WERI-Rb-1 (cell line): Measurements from ENCODE around the gene SLC2A9.

Experiments
- DNase-seq: peaks from one replicate; pipeline ENCODE4 v3.0.0-alpha.2; 2020
- H3K27ac ChIP-seq: fragments of 250-450 bp; sonication (Bioruptor Pico); 2 replicates; pipeline ENCODE4 v1.5.1; 2020; ENCODE audit warnings: mild to moderate bottlenecking, moderate library complexity
- H3K27me3 ChIP-seq: fragments of 250-450 bp; sonication (Bioruptor Pico); 2 replicates; pipeline ENCODE4 v1.5.1; 2021; ENCODE audit warnings: mild to moderate bottlenecking, low read depth, moderate library complexity; ENCODE audit not compliant: insufficient read depth, severe bottlenecking
- H3K36me3 ChIP-seq: fragments of 250-450 bp; sonication (Bioruptor Pico); 2 replicates; pipeline ENCODE4 v1.5.1; 2020; ENCODE audit warnings: mild to moderate bottlenecking, moderate library complexity
- H3K4me3 ChIP-seq: 2 replicates; pipeline ENCODE4 v1.5.1; 2011; ENCODE audit warnings: low read depth, mild to moderate bottlenecking, control low read depth, low read length
- H3K9me3 ChIP-seq: fragments of 250-450 bp; sonication (Bioruptor Pico); 2 replicates; pipeline ENCODE4 v1.5.1; 2021; ENCODE audit warnings: mild to moderate bottlenecking, moderate library complexity; ENCODE audit not compliant: severe bottlenecking
- TF ChIP-seq, protein P1 (sequence below): IDR thresholded peaks from 2 replicates; pipeline ENCODE4 v1.5.1; 2011; ENCODE audit warnings: low read depth, mild to moderate bottlenecking, control low read depth, inconsistent platforms, low read length

SLC2A9 gene

DNA sequence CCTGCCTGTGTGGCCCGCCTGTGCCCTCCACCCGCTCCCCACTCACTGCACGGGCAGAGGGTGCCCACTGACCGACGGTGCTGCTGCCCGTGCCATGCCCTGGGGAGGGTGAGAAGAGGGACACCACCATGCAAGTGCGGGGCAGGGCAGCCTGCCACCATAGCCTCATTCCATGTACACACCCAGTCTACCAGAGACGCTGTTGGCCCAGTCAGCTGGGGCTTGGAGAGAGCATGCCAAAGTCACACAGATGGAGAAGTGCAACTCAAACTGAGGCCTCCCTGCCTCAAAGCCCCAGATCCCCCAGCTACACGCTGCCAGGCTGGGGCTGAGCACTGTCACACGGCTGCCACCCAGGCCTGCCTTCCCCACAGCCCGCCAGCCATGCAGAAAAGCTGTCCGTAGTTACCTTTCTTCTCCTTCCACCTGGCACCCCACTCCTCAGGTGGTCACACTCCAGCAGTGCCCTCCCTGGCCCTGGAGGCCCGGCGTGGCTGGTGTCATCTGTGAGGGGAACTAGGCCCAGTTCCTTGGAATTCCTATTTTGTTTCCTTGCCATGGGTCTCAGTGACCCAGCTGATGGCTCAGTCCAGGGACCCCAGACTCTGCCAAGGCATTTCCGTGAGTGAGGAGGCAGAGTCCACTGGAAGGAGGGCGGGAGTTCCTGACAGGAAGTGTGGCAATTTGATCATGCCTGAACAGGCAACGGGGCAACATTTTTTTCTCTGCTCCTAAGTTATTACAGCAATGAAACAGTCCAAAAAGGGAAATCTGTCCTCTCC is at the start of gene SLC2A9:
Gene SLC2A9, minus strand, starts transcription at position 627 of the 782 bp plus-strand sequence. Its CDS starts 68 bp downstream, at position 559.
- no peak within 1 kb of the TSS for H3K4me3 ChIP-seq
- no peak for DNase-seq
- no peak within 1 kb of the TSS for H3K27ac ChIP-seq
- TF ChIP-seq, protein P1, sequence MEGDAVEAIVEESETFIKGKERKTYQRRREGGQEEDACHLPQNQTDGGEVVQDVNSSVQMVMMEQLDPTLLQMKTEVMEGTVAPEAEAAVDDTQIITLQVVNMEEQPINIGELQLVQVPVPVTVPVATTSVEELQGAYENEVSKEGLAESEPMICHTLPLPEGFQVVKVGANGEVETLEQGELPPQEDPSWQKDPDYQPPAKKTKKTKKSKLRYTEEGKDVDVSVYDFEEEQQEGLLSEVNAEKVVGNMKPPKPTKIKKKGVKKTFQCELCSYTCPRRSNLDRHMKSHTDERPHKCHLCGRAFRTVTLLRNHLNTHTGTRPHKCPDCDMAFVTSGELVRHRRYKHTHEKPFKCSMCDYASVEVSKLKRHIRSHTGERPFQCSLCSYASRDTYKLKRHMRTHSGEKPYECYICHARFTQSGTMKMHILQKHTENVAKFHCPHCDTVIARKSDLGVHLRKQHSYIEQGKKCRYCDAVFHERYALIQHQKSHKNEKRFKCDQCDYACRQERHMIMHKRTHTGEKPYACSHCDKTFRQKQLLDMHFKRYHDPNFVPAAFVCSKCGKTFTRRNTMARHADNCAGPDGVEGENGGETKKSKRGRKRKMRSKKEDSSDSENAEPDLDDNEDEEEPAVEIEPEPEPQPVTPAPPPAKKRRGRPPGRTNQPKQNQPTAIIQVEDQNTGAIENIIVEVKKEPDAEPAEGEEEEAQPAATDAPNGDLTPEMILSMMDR, result no peak
- no peaks in the 10 kb centered on the region for H3K36me3 ChIP-seq
- no peaks in the 10 kb centered on the region for H3K27me3 ChIP-seq
- no peaks in the 10 kb centered on the region for H3K9me3 ChIP-seq

DNA sequence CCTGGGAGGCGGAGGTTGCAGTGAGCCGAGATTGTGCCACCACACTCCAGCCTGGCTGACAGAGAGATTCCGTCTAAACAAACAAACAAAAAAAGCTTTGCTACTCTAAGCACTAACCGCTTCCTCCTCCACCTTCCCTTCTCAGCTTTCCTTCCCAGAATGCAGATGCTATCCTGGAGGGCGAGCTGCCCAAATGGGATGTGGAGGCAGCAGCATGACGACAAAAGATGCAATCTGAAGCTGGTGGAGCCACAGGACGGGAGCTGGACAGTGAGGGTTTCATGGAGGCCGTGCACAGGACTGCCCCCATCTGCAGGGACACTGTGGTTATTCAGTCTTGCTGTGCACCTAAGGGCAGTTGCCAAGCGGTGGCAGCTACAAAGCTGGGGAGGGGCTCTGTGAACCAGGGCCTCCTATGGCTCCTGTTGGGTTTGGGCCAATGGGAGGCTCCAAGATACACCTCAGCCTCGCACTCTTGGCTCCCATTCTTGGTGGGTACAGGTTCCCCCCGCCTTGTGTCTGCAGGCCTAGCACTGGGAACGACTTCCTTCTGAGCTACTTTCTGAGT is 47.9 kb upstream of the SLC2A9 start:
- DNase-seq, result no peak
- Histone ChIP-seq H3K4me3 (no peak overlapping the region), H3K27ac (no peak overlapping the region), H3K9me3 (no peaks in the 10 kb centered on the region), H3K36me3 (peaks cover 9% of the 10 kb centered on the region), H3K27me3 (no peaks in the 10 kb centered on the region)
- TF ChIP-seq, protein P1, result no peak

DNA sequence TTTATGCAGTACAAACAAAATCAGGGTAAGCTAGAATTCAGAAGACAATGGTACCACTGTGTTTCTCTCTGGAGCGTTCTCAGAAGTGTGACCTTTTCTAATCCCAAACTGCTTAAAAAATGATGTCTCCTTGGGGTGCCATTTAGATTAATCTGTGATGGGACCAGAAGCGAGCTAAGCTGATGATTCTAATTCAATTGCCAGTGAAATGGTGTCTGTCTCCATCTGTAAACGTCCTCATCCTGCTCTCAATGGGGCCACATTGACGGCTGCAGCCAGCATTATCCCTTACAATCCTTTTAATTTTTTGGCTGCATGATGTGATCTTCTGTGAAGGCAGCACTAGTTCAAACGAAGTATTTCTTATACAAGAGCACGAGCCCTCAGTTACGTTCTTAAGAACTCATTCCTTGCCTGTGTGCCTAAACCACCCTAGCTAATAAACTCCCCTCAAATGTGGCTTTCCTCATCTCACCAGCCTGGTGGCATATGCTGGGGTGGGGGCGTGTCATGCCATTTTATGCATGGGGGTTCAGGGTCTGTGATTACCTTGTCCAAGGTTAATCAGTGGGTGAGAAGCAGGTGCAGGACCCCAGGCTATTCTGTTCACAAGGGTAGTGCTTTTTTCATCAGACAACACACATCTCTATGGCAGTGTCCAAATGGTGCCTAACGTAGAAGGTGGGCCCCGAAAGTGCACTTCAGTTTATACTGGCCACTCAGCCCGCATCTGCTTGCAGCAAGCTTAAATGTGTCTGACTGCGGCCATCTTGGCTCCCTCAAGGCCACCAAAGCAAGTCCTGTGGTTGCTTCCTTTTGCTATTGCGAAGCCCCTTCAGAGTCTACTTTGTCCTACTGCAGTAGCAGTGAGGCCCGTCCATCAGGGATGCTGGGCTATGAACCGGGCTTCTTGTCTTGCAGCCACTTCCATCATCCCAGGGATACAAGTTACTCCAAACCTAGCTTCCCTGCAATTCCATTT is 45.7 kb upstream of the SLC2A9 start:
- DNase-seq, result peak; percentile 52
- Histone ChIP-seq H3K9me3 (no peaks in the 10 kb centered on the region), H3K27ac (peak overlapping the region; percentile 51), H3K4me3 (no peak overlapping the region), H3K36me3 (no peaks in the 10 kb centered on the region; the same call in 1 of the 2 replicates), H3K27me3 (no peaks in the 10 kb centered on the region)
- TF ChIP-seq, protein P1, result no peak

DNA sequence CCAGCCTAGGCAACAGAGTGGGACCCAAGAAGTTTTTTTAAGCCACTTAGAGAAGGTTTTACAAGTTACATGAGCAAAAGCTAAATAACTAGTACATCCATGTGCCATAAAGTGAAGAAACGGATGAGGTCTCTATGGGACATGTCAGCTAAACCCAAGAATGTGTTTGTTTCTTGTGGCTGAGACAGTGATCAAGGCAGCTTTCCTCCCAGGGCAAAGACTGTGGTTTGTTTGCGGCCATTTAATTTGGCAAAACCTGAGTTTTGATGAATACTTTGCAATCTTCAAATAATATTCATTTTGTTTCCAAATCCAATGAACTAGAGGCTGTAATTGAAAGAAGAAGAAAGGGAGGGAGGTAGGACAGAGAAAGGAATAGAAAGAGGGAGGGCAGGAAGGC is 44.9 kb upstream of the SLC2A9 start:
- no peaks in the 10 kb centered on the region; the same call in 1 of the 2 replicates for H3K36me3 ChIP-seq
- H3K9me3 ChIP-seq, result no peaks in the 10 kb centered on the region
- no peak overlapping the region for H3K4me3 ChIP-seq
- TF ChIP-seq, protein P1, result no peak
- no peaks in the 10 kb centered on the region for H3K27me3 ChIP-seq
- H3K27ac ChIP-seq, result peak overlapping the region; percentile 29
- no peak for DNase-seq

DNA sequence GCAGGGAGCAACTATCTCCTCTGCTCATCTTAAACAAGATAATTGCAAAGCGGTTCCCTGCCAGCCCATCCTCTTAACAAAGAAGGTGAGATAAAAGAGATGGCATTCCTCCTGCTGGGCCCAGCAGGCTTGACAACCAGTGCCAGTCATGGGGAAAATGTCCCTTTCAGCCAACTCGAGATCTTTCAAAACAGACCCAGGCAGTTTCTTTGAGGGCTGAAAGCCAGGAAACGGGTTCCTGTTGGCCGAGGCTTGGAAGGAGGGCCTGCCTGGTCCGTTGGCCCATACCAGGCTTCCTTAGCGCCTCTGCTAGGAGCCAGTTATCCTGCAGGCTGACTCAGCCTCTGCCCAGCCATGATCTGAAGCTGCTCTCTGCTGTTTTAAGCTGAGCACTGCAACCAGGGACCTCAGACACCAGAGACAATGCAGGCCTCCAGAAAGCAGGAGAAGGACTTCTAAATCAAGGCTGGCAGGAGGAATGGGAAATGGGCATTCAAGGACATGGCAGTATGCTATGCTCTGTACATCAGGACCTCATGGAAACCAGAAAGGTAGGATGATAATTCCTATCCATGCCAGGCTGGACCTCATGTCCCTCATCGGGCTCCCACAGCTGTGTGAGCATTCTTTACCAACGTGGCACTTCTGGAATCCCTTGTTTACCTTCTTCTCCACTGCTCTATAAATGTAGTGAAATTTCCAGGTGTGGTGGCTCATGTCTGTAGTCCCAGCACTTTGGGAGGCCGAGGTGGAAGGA is 42.4 kb upstream of the SLC2A9 start:
- H3K4me3 ChIP-seq, result no peak overlapping the region
- no peaks in the 10 kb centered on the region for H3K27me3 ChIP-seq
- peak; percentile 84 for DNase-seq
- TF ChIP-seq, protein P1, result peak; percentile 94
- H3K9me3 ChIP-seq, result peaks cover 3% of the 10 kb centered on the region
- 0 out of 2 replicates have a peak overlapping the region, but pooled peaks have one; percentile 18 for H3K27ac ChIP-seq
- no peaks in the 10 kb centered on the region for H3K36me3 ChIP-seq
